Spleen (tissue), 11 donors: ENCODE data around the gene CPNE7. TPM values are rescaled to one million over a fixed set of nuclear protein-coding genes. Genes with fewer than 3 reads are reported as not detected.
"Not testable (repeated sequence)": the region's sequence is repeated elsewhere in the genome, so short reads cannot be mapped to it uniquely, and the experiment has no call there.

Experiments
- DNase-seq: peaks from one replicate; pipeline ENCODE4 v3.0.0-alpha.2; 2020
- H3K27ac ChIP-seq, 8 donors: fragments of 200-600 bp; sonication (generic) in 7 of 8; 1 replicate in 4 of 8; 2 replicates in 4 of 8; pipeline versions ENCODE4 v1.5.0 to v1.8.0; 2016 to 2021; ENCODE audit warnings: inconsistent platforms in 4 of 8, mild to moderate bottlenecking in 4 of 8, moderate library complexity in 1 of 8
- H3K27me3 ChIP-seq, 7 donors: fragments of 200-600 bp; sonication (generic) in 6 of 7; replicated peaks in 1 of 7; 1 replicate in 4 of 7; 2 replicates in 3 of 7; pipeline versions ENCODE4 v1.5.0 to v1.8.0; 2016 to 2021; ENCODE audit warnings: inconsistent platforms in 3 of 7, mild to moderate bottlenecking in 1 of 7
- H3K36me3 ChIP-seq, 6 donors: fragments of 200-600 bp; sonication (generic) in 5 of 6; 1 replicate in 4 of 6; 2 replicates in 2 of 6; pipeline versions ENCODE4 v1.5.0 to v1.8.0; 2016 to 2021; ENCODE audit warnings: inconsistent platforms in 2 of 6
- H3K4me1 ChIP-seq, 6 donors: fragments of 200-600 bp; sonication (generic) in 5 of 6; 1 replicate in 3 of 6; 2 replicates in 3 of 6; pipeline versions ENCODE4 v1.5.0 to v1.8.0; 2016 to 2021; ENCODE audit warnings: inconsistent platforms in 3 of 6
- H3K4me3 ChIP-seq, 8 donors: fragments of 200-600 bp; sonication (generic) in 7 of 8; 1 replicate in 4 of 8; 2 replicates in 4 of 8; pipeline versions ENCODE4 v1.5.0 to v1.8.0; 2016 to 2021; ENCODE audit warnings: inconsistent platforms in 4 of 8, mild to moderate bottlenecking in 4 of 8, moderate library complexity in 2 of 8
- H3K9me3 ChIP-seq, 8 donors: fragments of 200-600 bp; sonication (generic) in 7 of 8; 1 replicate in 4 of 8; 2 replicates in 4 of 8; pipeline versions ENCODE4 v1.5.0 to v1.8.0; 2016 to 2021; ENCODE audit warnings: inconsistent platforms in 4 of 8
- CTCF ChIP-seq, 11 experiments: fragments of 200-600 bp in 7 of 11; fragments of 450-650 bp in 4 of 11; sonication (generic) in 4 of 11; IDR thresholded peaks in 8 of 11; conservative IDR thresholded peaks in 3 of 11; 1 replicate in 7 of 11; 2 replicates in 4 of 11; pipeline versions ENCODE4 v1.4.0 to v1.8.0; 2016 to 2021; ENCODE audit warnings: antibody characterized with exemption in 11 of 11, inconsistent platforms in 4 of 11, mild to moderate bottlenecking in 1 of 11
- POLR2A ChIP-seq, 3 donors: fragments of 450-650 bp; IDR thresholded peaks; one replicate each; pipeline ENCODE4 v1.5.1; 2017; ENCODE audit warnings: antibody characterized with exemption in 3 of 3, mild to moderate bottlenecking in 1 of 3
- POLR2AphosphoS5 ChIP-seq, 3 donors: sonication (generic); formaldehyde crosslinking; IDR thresholded peaks; one replicate each; pipeline ENCODE4 v1.5.1; 2017; ENCODE audit warnings: antibody characterized with exemption in 3 of 3
- WGBS, 5 donors: extraction: QIAGEN DNeasy Blood & Tissue Kit in 3 of 5; methylation state at CpG; one replicate each; pipeline versions ENCODE4 v1.1.5 to v1.1.7; 2013 to 2018; 5-methylcytosine and 5-hydroxymethylcytosine counted together
- intact Hi-C: fragments of 100-400 bp; cut with DNase I; formaldehyde crosslinking; loops from one replicate; pipeline ENCODE4 v1.15.0; 2023; ENCODE audit warnings: low total_unique reads
- polyA plus RNA-seq, 3 donors: library from polyadenylated mRNA; stranded (reverse); fragments of 200-250 nt; gene quantifications; one replicate each; pipeline ENCODE4 v1.2.1, GENCODE V29; 2013
- total RNA-seq, 7 donors: library from RNA; depleted of rRNA in 3 of 7; stranded (reverse); fragments of >200 nt in 3 of 7; fragmentation: NEBNext Ultra II Directional in 4 of 7; extraction: Animal tissue kit (Norgen Biotek cat#: 25700) in 4 of 7; gene quantifications; one replicate each; pipeline versions ENCODE4 v1.1.0 to v1.2.1, GENCODE V29; 2016 to 2021
- donor health status: healthy with polysubstance abuse.
- donor health status: DM: no; HTN: no; CAD: no; lungs with moderate emphysema.
- donor health status: DM: no; HTN: no; CAD: no.
- donor health status: Bipolar disorder and iron deficiency.
- donor health status: healthy.
- donor health status: DM: no; HTN: no; CAD: no.
- donor health status: DM: yes; HTN: yes; CAD: no.

Gene CPNE7
- total and polyA plus RNA-seq, 10 donors: 0.37 to 4.3 (median 1.5) TPM; not detected in 1

DNA sequence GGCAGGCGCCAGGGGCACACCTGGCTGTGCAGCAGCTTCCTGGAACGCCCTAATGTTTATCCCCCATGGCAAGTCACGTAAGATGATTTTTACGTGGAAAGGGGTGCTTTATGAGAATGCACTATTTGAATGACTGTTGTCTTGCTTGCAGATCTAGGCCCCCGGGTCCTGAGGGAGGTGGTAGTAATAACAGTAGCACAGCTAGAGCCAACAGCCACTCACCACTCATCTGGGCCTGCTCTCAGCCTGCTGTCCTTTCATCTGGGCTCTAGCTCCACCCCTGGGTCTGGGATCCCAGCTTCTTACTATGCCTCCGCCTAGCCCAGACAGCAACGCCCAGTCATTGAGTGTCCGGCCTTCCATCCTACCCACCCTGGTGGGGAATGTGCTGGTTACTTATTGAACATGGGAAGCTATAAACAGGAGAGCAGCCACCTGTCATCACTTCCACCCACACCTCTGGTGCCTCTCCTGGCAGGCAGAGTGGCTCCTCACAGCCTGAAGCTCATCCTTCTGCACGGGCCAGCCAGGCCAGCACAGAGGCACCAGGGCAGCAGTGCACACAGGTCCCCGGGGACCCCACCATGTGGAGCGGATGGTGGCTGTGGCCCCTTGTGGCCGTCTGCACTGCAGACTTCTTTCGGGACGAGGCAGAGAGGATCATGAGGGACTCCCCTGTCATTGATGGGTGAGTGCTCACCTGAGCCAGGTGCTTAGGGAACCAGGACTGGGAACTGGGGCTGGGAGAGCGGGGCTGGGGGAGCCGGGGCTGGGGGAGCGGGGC, 54.5 kb downstream of the CPNE7 start:
- WGBS, 5 donors: 81 to 93% (median 85%) methylated on average over 8 to 17 of the region's 17 CpGs
- Histone ChIP-seq H3K4me3 (no peak overlapping the region), H3K27ac (no peak overlapping the region), H3K4me1 (peaks cover 0 to 10% (median under 1%) of the 10 kb centered on the region in 6 donors), H3K9me3 (peaks cover 0 to 3% (median 0%) of the 10 kb centered on the region in 8 donors), H3K27me3 (peaks cover 0 to 24% (median 3%) of the 10 kb centered on the region in 7 donors), H3K36me3 (no peaks in the 10 kb centered on the region)
- intact Hi-C loops: no loop called here
- no peak for DNase-seq
- no peak for TF ChIP-seq POLR2AphosphoS5 (IDR thresholded peaks at IDR 0.05)
- no peak for TF ChIP-seq CTCF (IDR thresholded peaks at IDR 0.05 in 8 of 11, conservative IDR thresholded peaks at IDR 0.05 in 3 of 11)

GRCh38 chr16:89633064-89633631, 57.6 kb downstream of the CPNE7 start:
- DNase-seq: no peak
- H3K4me3 ChIP-seq: no peak overlapping the region
- WGBS, 5 donors: 84 to 90% (median 87%) methylated on average over 14 to 19 of the region's 19 CpGs
- no peaks in the 10 kb centered on the region for H3K36me3 ChIP-seq
- peaks cover 0 to 50% (median 3%) of the 10 kb centered on the region in 7 donors for H3K27me3 ChIP-seq
- peaks cover 0 to 3% (median 0%) of the 10 kb centered on the region in 8 donors for H3K9me3 ChIP-seq
- H3K27ac ChIP-seq: no peak overlapping the region
- intact Hi-C loops: no loop called here
- TF ChIP-seq POLR2A (IDR thresholded peaks at IDR 0.05): no peak
- no peak for TF ChIP-seq POLR2AphosphoS5 (IDR thresholded peaks at IDR 0.05)
- TF ChIP-seq CTCF (IDR thresholded peaks at IDR 0.05 in 8 of 11, conservative IDR thresholded peaks at IDR 0.05 in 3 of 11): no peak
- H3K4me1 ChIP-seq: peaks cover 0 to 6% (median 0%) of the 10 kb centered on the region in 6 donors

GRCh38 chr16:89634463-89635385, 59.2 kb downstream of the CPNE7 start:
- intact Hi-C loops, H3K4me1 ChIP-seq, H3K9me3 ChIP-seq, H3K27ac ChIP-seq, H3K4me3 ChIP-seq, DNase-seq, H3K36me3 ChIP-seq: not testable (repeated sequence)
- 43 to 74% (median 58%) methylated on average over 2 of the region's 2 CpGs for WGBS, 5 donors
- peaks cover 0 to 52% (median 3%) of the 10 kb centered on the region in 7 donors for H3K27me3 ChIP-seq

DNA sequence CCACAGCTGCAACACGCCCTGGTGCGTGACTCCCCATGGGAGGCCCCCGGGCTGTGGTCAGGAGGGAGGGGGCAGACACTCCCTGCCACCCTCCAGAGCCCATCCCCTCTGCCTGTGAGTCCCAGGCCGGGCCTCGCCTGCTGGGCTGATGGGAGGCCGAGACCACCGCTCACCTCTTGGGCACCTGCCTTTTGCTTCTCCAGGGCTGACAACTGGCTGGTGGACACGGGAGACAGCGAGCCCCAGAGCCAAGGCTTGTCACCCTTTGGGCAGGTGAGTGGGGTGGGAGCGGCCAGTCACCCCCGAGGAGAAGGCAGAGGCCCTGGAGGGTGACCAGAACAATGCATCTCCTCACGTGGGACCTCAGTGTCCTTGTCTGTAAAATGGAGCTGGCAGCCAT, 61.1 kb downstream of the CPNE7 start:
- Histone ChIP-seq H3K27ac (no peak overlapping the region), H3K4me1 (peaks cover 0 to 17% (median 11%) of the 10 kb centered on the region in 6 donors), H3K9me3 (no peaks in the 10 kb centered on the region), H3K27me3 (peaks cover 0 to 59% (median 3%) of the 10 kb centered on the region in 7 donors), H3K4me3 (no peak overlapping the region), H3K36me3 (no peaks in the 10 kb centered on the region)
- TF ChIP-seq POLR2A (IDR thresholded peaks at IDR 0.05) (no peak), POLR2AphosphoS5 (IDR thresholded peaks at IDR 0.05) (no peak), CTCF (IDR thresholded peaks at IDR 0.05 in 8 of 11, conservative IDR thresholded peaks at IDR 0.05 in 3 of 11) (no peak)
- intact Hi-C loops: no loop called here
- DNase-seq: no peak
- WGBS, 5 donors: 83 to 94% (median 89%) methylated on average over 11 to 12 of the region's 12 CpGs
